GM23338 (cell line): ENCODE measurements around the gene PDS5A. TPM values are rescaled to one million over a fixed set of nuclear protein-coding genes. Genes with fewer than 3 reads are reported as not detected.

Source experiments
- ATAC-seq: fragments of 200-7000 bp; cut with Tn5 transposase; 3 replicates; pipeline ENCODE4 v1.9.1; 2020
- DNase-seq: peaks from one replicate; pipeline ENCODE4 v3.0.0-alpha.2; 2015; ENCODE audit warnings: low spot score
- H2AFZ ChIP-seq: fragments of 200-600 bp; sonication (generic); 2 replicates; pipeline ENCODE4 v1.8.0; 2016; ENCODE audit warnings: antibody characterized with exemption, mild to moderate bottlenecking, moderate library complexity
- H3F3A ChIP-seq: fragments of 200-600 bp; sonication (generic); replicated peaks from 2 replicates; pipeline ENCODE4 v1.8.0; 2017; ENCODE audit warnings: antibody characterized with exemption, mixed run types, low read depth
- H3K27ac ChIP-seq: fragments of 200-600 bp; sonication (generic); 2 replicates; pipeline ENCODE4 v1.6.1; 2016; ENCODE audit warnings: low read depth
- H3K27me3 ChIP-seq: fragments of 200-600 bp; sonication (generic); 2 replicates; pipeline ENCODE4 v1.8.0; 2016; ENCODE audit warnings: mild to moderate bottlenecking, mixed run types, moderate library complexity; ENCODE audit not compliant: insufficient read depth
- H3K36me3 ChIP-seq: fragments of 200-600 bp; sonication (generic); 2 replicates; pipeline ENCODE4 v1.8.0; 2016; ENCODE audit warnings: mild to moderate bottlenecking; ENCODE audit not compliant: insufficient read depth
- H3K4me1 ChIP-seq: fragments of 200-600 bp; sonication (generic); 2 replicates; pipeline ENCODE4 v1.8.0; 2016; ENCODE audit warnings: mild to moderate bottlenecking, moderate library complexity; ENCODE audit not compliant: insufficient read depth
- H3K4me2 ChIP-seq: fragments of 200-600 bp; sonication (generic); 2 replicates; pipeline ENCODE4 v1.7.1; 2017; ENCODE audit warnings: mixed run types
- H3K4me3 ChIP-seq: fragments of 200-600 bp; sonication (generic); 2 replicates; pipeline ENCODE4 v1.6.1; 2016; ENCODE audit warnings: mixed run types
- H3K79me2 ChIP-seq: fragments of 200-600 bp; sonication (generic); replicated peaks from 2 replicates; pipeline ENCODE4 v1.8.0; 2017; ENCODE audit warnings: mild to moderate bottlenecking; ENCODE audit not compliant: insufficient read depth
- H3K9me2 ChIP-seq: fragments of 200-600 bp; sonication (generic); 2 replicates; pipeline ENCODE4 v1.8.0; 2017; ENCODE audit not compliant: insufficient read depth
- H4K20me1 ChIP-seq: fragments of 200-600 bp; sonication (generic); replicated peaks from 2 replicates; pipeline ENCODE4 v1.8.0; 2017; ENCODE audit warnings: mild to moderate bottlenecking; ENCODE audit not compliant: insufficient read depth
- H3K27ac Mint-ChIP-seq: 2 replicates; pipeline ENCODE4 v1.8.0; 2020; ENCODE audit warnings: inconsistent platforms, mild to moderate bottlenecking, moderate library complexity, mixed read lengths
- H3K27me3 Mint-ChIP-seq: 3 replicates; pipeline ENCODE4 v1.8.0; 2022; ENCODE audit warnings: low read depth, mild to moderate bottlenecking, moderate library complexity, mixed read lengths, inconsistent platforms; ENCODE audit not compliant: insufficient read depth, poor library complexity
- H3K36me3 Mint-ChIP-seq: 3 replicates; pipeline ENCODE4 v1.8.0; 2021; ENCODE audit warnings: low read depth, mild to moderate bottlenecking, inconsistent platforms, moderate library complexity, mixed read lengths
- H3K4me1 Mint-ChIP-seq: 3 replicates; pipeline ENCODE4 v1.8.0; 2020; ENCODE audit warnings: mild to moderate bottlenecking, inconsistent platforms, mixed read lengths
- H3K4me3 Mint-ChIP-seq: 3 replicates; pipeline ENCODE4 v1.8.0; 2021; ENCODE audit warnings: moderate library complexity, mild to moderate bottlenecking, inconsistent platforms, mixed read lengths
- H3K9me3 Mint-ChIP-seq: 3 replicates; pipeline ENCODE4 v1.8.0; 2020; ENCODE audit warnings: moderate library complexity, mild to moderate bottlenecking, inconsistent platforms, mixed read lengths
- CREB1 ChIP-seq: fragments of 250-450 bp; sonication (Bioruptor Pico); IDR thresholded peaks from 2 replicates; pipeline ENCODE4 v1.5.0; 2020; ENCODE audit warnings: low read depth, mild to moderate bottlenecking, moderate library complexity
- EZH2 ChIP-seq: fragments of 200-600 bp; sonication (generic); IDR thresholded peaks from one replicate; pipeline ENCODE4 v1.8.0; 2017; ENCODE audit warnings: antibody characterized with exemption, mild to moderate bottlenecking, low read depth; ENCODE audit not compliant: unreplicated experiment
- EZH2phosphoT487 ChIP-seq: fragments of 200-600 bp; sonication (generic); IDR thresholded peaks from one replicate; pipeline ENCODE4 v1.8.1; 2018; ENCODE audit warnings: antibody characterized with exemption; ENCODE audit not compliant: unreplicated experiment
- JUNB ChIP-seq: IDR thresholded peaks from one replicate; pipeline ENCODE4 v1.6.1; 2016; ENCODE audit warnings: antibody characterized with exemption; ENCODE audit not compliant: unreplicated experiment
- NANOG ChIP-seq: IDR thresholded peaks from 2 replicates; pipeline ENCODE4 v1.6.1; 2016; ENCODE audit warnings: antibody characterized with exemption, borderline replicate concordance
- POLR2AphosphoS5 ChIP-seq: IDR thresholded peaks from 2 replicates; pipeline ENCODE4 v1.6.1; 2016; ENCODE audit warnings: antibody characterized with exemption, low read depth
- REST ChIP-seq: IDR thresholded peaks from one replicate; pipeline ENCODE4 v1.6.1; 2018; ENCODE audit warnings: antibody characterized with exemption; ENCODE audit not compliant: unreplicated experiment
- STAT1 ChIP-seq: IDR thresholded peaks from one replicate; pipeline ENCODE4 v1.6.1; 2016; ENCODE audit warnings: antibody characterized with exemption; ENCODE audit not compliant: unreplicated experiment
- ZNF114 ChIP-seq: fragments of 250-450 bp; sonication (Bioruptor Pico); IDR thresholded peaks from 2 replicates; pipeline ENCODE4 v1.5.0; 2020; ENCODE audit warnings: mild to moderate bottlenecking, moderate library complexity
- ZNF331 ChIP-seq: fragments of 250-450 bp; sonication (Bioruptor Pico); IDR thresholded peaks from 2 replicates; pipeline ENCODE4 v1.5.0; 2020; ENCODE audit warnings: low read depth, mild to moderate bottlenecking, moderate library complexity
- ZNF462 ChIP-seq: fragments of 250-450 bp; sonication (Bioruptor Pico); IDR thresholded peaks from 2 replicates; pipeline ENCODE4 v1.5.0; 2020; ENCODE audit warnings: mild to moderate bottlenecking, moderate library complexity
- polyA plus RNA-seq: library from polyadenylated mRNA; unstranded; fragments of >200 nt; fragmentation: Nextera tagmentation; extraction: Ambion mirVana; gene quantifications from 2 replicates; pipeline ENCODE4 v1.2.1, GENCODE V29; 2016
- total RNA-seq: library from RNA; depleted of rRNA; stranded (reverse); fragments of >200 nt; shearing (Covaris generic); gene quantifications from 2 replicates; pipeline ENCODE4 v1.2.3, GENCODE V29; 2014
- TF ChIP-seq, protein P1 (sequence below): IDR thresholded peaks from 2 replicates; pipeline ENCODE4 v1.6.1; 2016; ENCODE audit warnings: antibody characterized with exemption
- TF ChIP-seq, protein P2 (sequence below), 2 experiments: fragments of 200-600 bp in 1 of 2; sonication (generic) in 1 of 2; conservative IDR thresholded peaks; 2 replicates each; pipeline versions ENCODE4 v1.5.1 to v1.6.1; 2016 to 2017; ENCODE audit warnings: antibody characterized with exemption in 2 of 2, low read depth in 2 of 2, mild to moderate bottlenecking in 2 of 2, moderate library complexity in 1 of 2

Gene PDS5A
- total and polyA plus RNA-seq, 2 experiments from 2014 or later, result 22.1 to 91.9 TPM

GRCh38 chr4:39942507-39942906, 35.2 kb downstream of the PDS5A start:
- Histone ChIP-seq H3K27ac (peak overlapping the region; percentile 20; the same call in 1 of the 2 replicates), H2AFZ (no peak overlapping the region), H3K4me2 (no peak overlapping the region), H4K20me1 (peaks cover 26% of the 10 kb centered on the region), H3K9me2 (no peaks in the 10 kb centered on the region), H3K4me3 (no peak overlapping the region), H3K36me3 (no peaks in the 10 kb centered on the region), H3K4me1 (peaks cover 16% of the 10 kb centered on the region), H3F3A (no peaks in the 10 kb centered on the region), H3K27me3 (no peaks in the 10 kb centered on the region), H3K79me2 (peaks cover 100% of the 10 kb centered on the region)
- no peak for ATAC-seq
- Mint-ChIP-seq H3K27me3 (peaks cover 4% of the 10 kb centered on the region), H3K36me3 (no peaks in the 10 kb centered on the region; the same call in 1 of the 3 replicates), H3K4me3 (no peak overlapping the region), H3K27ac (peak overlapping the region; percentile 3), H3K4me1 (peaks cover 31% of the 10 kb centered on the region), H3K9me3 (no peaks in the 10 kb centered on the region)
- no peak for DNase-seq
- TF ChIP-seq, protein P1, sequence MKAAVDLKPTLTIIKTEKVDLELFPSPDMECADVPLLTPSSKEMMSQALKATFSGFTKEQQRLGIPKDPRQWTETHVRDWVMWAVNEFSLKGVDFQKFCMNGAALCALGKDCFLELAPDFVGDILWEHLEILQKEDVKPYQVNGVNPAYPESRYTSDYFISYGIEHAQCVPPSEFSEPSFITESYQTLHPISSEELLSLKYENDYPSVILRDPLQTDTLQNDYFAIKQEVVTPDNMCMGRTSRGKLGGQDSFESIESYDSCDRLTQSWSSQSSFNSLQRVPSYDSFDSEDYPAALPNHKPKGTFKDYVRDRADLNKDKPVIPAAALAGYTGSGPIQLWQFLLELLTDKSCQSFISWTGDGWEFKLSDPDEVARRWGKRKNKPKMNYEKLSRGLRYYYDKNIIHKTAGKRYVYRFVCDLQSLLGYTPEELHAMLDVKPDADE, result no peak
- TF ChIP-seq CREB1 (CRISPR knock-in tag), result no peak
- TF ChIP-seq POLR2AphosphoS5, result no peak
- TF ChIP-seq JUNB, result no peak
- no peak for TF ChIP-seq EZH2phosphoT487
- TF ChIP-seq ZNF462, result no peak
- no peak for TF ChIP-seq NANOG
- TF ChIP-seq, protein P2, sequence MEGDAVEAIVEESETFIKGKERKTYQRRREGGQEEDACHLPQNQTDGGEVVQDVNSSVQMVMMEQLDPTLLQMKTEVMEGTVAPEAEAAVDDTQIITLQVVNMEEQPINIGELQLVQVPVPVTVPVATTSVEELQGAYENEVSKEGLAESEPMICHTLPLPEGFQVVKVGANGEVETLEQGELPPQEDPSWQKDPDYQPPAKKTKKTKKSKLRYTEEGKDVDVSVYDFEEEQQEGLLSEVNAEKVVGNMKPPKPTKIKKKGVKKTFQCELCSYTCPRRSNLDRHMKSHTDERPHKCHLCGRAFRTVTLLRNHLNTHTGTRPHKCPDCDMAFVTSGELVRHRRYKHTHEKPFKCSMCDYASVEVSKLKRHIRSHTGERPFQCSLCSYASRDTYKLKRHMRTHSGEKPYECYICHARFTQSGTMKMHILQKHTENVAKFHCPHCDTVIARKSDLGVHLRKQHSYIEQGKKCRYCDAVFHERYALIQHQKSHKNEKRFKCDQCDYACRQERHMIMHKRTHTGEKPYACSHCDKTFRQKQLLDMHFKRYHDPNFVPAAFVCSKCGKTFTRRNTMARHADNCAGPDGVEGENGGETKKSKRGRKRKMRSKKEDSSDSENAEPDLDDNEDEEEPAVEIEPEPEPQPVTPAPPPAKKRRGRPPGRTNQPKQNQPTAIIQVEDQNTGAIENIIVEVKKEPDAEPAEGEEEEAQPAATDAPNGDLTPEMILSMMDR (conservative IDR thresholded peaks at IDR 0.05; ENCODE audit: low read depth in 2 of 2), result no peak
- no peak for TF ChIP-seq ZNF331 (CRISPR knock-in tag)
- TF ChIP-seq STAT1, result no peak
- no peak for TF ChIP-seq REST
- TF ChIP-seq EZH2, result no peak
- TF ChIP-seq ZNF114 (CRISPR knock-in tag), result no peak
